K562 (cell line): ENCODE results near the gene SMIM35. TPM values are rescaled to one million over a fixed set of nuclear protein-coding genes. Genes with fewer than 3 reads are reported as not detected.
A peak's percentile ranks its signal among the peaks of the same experiment; 100 is the strongest.

Experiments
- C11orf30 ChIP-seq: fragments of 450-650 bp; IDR thresholded peaks from 2 replicates; pipeline ENCODE4 v1.6.1; 2016; ENCODE audit warnings: low read depth, mild to moderate bottlenecking
- GABPB2 ChIP-seq: fragments of 250-450 bp; sonication (Bioruptor Pico); conservative IDR thresholded peaks from 2 replicates; pipeline ENCODE4 v1.5.1; 2021; ENCODE audit warnings: mild to moderate bottlenecking
- HMGN3 ChIP-seq: IDR thresholded peaks from 2 replicates; pipeline ENCODE4 v1.6.1; 2011; ENCODE audit warnings: borderline replicate concordance, low read depth, mild to moderate bottlenecking, mixed read lengths, low read length; ENCODE audit not compliant: insufficient read length; ENCODE audit errors: extremely low read depth
- KAT7 ChIP-seq: sonication (generic); formaldehyde crosslinking; IDR thresholded peaks from 2 replicates; pipeline ENCODE4 v1.8.0; 2022; ENCODE audit warnings: missing genetic modification reagents, mild to moderate bottlenecking, borderline replicate concordance
- MTF1 ChIP-seq: fragments of 250-450 bp; sonication (Bioruptor Pico); IDR thresholded peaks from 2 replicates; pipeline ENCODE4 v1.9.0; 2021; ENCODE audit warnings: moderate library complexity, mild to moderate bottlenecking, inconsistent platforms, borderline replicate concordance
- PPARD ChIP-seq: fragments of 250-450 bp; sonication (Bioruptor Pico); IDR thresholded peaks from 2 replicates; pipeline ENCODE4 v1.8.0; 2022; ENCODE audit warnings: inconsistent platforms, mild to moderate bottlenecking, moderate library complexity
- RFX7 ChIP-seq: fragments of 250-450 bp; sonication (Bioruptor Pico); IDR thresholded peaks from 2 replicates; pipeline ENCODE4 v1.5.1; 2021; ENCODE audit warnings: mild to moderate bottlenecking
- SMARCA4 ChIP-seq: fragments of 450-650 bp; IDR thresholded peaks from 2 replicates; pipeline ENCODE4 v1.6.1; 2016
- SNRNP70 ChIP-seq: fragments of 200-400 bp; formaldehyde crosslinking; optimal IDR thresholded peaks from 2 replicates; pipeline ENCODE3; 2017; ENCODE audit warnings: low read depth, low read length
- U2AF2 ChIP-seq: fragments of 200-400 bp; formaldehyde crosslinking; optimal IDR thresholded peaks from 2 replicates; pipeline ENCODE3; 2017; ENCODE audit warnings: low read depth, mild to moderate bottlenecking, low read length
- ZNF217 ChIP-seq: sonication (generic); formaldehyde crosslinking; IDR thresholded peaks from 2 replicates; pipeline ENCODE4 v1.8.0; 2022; ENCODE audit warnings: mild to moderate bottlenecking, missing genetic modification reagents
- ZNF644 ChIP-seq: fragments of 200-800 bp; sonication (Bioruptor generic); IDR thresholded peaks from 2 replicates; pipeline ENCODE4 v1.6.1; 2016; ENCODE audit warnings: low read depth, missing genetic modification characterization, missing compliant biosample characterization
- ZNF785 ChIP-seq: fragments of 250-450 bp; sonication (Bioruptor Pico); IDR thresholded peaks from 2 replicates; pipeline ENCODE4 v1.4.0; 2020; ENCODE audit warnings: mild to moderate bottlenecking
- ZSCAN29 ChIP-seq: fragments of 450-650 bp; IDR thresholded peaks from 2 replicates; pipeline ENCODE4 v1.6.1; 2017
- polyA plus RNA-seq, 8 experiments: library from polyadenylated mRNA; depleted of rRNA in 4 of 8; stranded (reverse) in 5 of 8; unstranded in 3 of 8; fragments of >200 nt; fragmentation: Nextera tagmentation in 2 of 8; fragmentation: Illumina TruSeq in 1 of 8; extraction: Ambion mirVana in 2 of 8; extraction: Trizol in 1 of 8; gene quantifications; 2 replicates each; pipeline versions ENCODE4 v1.2.1 to v1.2.3, GENCODE V29; 2011 to 2014; ENCODE audit warnings: inconsistent platforms in 1 of 8, missing spikeins in 1 of 8
- total RNA-seq, 7 experiments: library from RNA; depleted of rRNA in 6 of 7; stranded (reverse); fragments of >200 nt in 6 of 7; fragmentation: Illumina TruSeq in 2 of 7; extraction: Trizol in 2 of 7; gene quantifications; 2 replicates each; pipeline versions ENCODE4 v1.2.1 to v1.2.3, GENCODE V29; 2011 to 2021; ENCODE audit warnings: low replicate concordance in 1 of 7
- TF ChIP-seq, protein P1 (sequence below): sonication (generic); formaldehyde crosslinking; IDR thresholded peaks from 2 replicates; pipeline ENCODE4 v1.8.0; 2022; ENCODE audit warnings: mild to moderate bottlenecking, missing genetic modification reagents
- TF ChIP-seq, protein P2 (sequence below): fragments of 250-450 bp; sonication (Bioruptor Pico); IDR thresholded peaks from 2 replicates; pipeline ENCODE4 v1.6.1; 2021; ENCODE audit warnings: mild to moderate bottlenecking
- TF ChIP-seq, protein P3 (sequence below): fragments of 450-650 bp; formaldehyde crosslinking; IDR thresholded peaks from 2 replicates; pipeline ENCODE4 v1.4.0; 2022; ENCODE audit warnings: missing genetic modification characterization
- TF ChIP-seq, protein P4 (sequence below), 2 experiments: fragments of 450-650 bp; conservative IDR thresholded peaks; 2 replicates each; pipeline ENCODE4 v1.6.1; 2017; ENCODE audit warnings: mild to moderate bottlenecking in 2 of 2, moderate library complexity in 2 of 2
- TF ChIP-seq, protein P5 (sequence below): fragments of 250-450 bp; sonication (Bioruptor Pico); IDR thresholded peaks from 2 replicates; pipeline ENCODE4 v1.8.0; 2021; ENCODE audit warnings: moderate library complexity, mild to moderate bottlenecking, inconsistent platforms
- TF ChIP-seq, protein P6 (sequence below), 2 experiments: fragments of 150-350 bp in 1 of 2; IDR thresholded peaks; 2 replicates each; pipeline ENCODE4 v1.6.1; 2012 to 2016; ENCODE audit warnings: low read depth in 2 of 2, low read length in 2 of 2, mild to moderate bottlenecking in 1 of 2, moderate library complexity in 1 of 2

Gene SMIM35
- total and polyA plus RNA-seq, 9 of the 15 experiments (the other 6 are each of a cell fraction or from before 2014, with no cell fraction given): 0.03 TPM; not detected in 7

DNA sequence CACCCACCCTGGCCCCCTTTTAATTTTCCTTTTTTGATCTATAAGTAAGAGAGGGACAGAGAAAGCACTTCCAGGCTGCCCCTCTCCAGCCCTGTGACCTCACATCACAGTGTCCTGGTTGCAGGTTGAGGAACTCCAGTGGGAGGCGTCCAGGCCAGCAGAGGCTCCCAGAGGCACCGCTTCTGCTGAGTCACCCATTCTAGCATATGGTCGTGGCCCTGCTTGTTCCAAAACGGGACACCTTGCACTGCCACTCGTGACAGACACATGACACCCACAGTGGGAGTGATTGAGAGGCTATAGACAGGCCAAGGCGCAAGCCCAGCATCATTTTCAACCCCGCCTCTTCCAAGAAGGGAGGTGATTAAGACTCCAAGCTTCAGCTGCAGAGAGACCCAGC is 25.9 kb downstream of the SMIM35 start (continued):
- TF ChIP-seq, protein P1, sequence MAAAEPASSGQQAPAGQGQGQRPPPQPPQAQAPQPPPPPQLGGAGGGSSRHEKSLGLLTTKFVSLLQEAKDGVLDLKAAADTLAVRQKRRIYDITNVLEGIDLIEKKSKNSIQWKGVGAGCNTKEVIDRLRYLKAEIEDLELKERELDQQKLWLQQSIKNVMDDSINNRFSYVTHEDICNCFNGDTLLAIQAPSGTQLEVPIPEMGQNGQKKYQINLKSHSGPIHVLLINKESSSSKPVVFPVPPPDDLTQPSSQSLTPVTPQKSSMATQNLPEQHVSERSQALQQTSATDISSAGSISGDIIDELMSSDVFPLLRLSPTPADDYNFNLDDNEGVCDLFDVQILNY (CRISPR knock-in tag): no peak
- TF ChIP-seq KAT7: no peak
- 0 out of 2 replicates have a peak, but pooled peaks have one; percentile 26 for TF ChIP-seq SMARCA4
- no peak for TF ChIP-seq MTF1
- TF ChIP-seq, protein P2, sequence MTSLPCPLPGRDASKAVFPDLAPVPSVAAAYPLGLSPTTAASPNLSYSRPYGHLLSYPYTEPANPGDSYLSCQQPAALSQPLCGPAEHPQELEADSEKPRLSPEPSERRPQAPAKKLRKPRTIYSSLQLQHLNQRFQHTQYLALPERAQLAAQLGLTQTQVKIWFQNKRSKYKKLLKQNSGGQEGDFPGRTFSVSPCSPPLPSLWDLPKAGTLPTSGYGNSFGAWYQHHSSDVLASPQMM: no peak
- TF ChIP-seq RFX7 (CRISPR knock-in tag): no peak
- TF ChIP-seq C11orf30: peak; percentile 97
- no peak for TF ChIP-seq GABPB2 (CRISPR knock-in tag)
- no peak for TF ChIP-seq ZNF644
- TF ChIP-seq HMGN3: no peak
- TF ChIP-seq, protein P3, sequence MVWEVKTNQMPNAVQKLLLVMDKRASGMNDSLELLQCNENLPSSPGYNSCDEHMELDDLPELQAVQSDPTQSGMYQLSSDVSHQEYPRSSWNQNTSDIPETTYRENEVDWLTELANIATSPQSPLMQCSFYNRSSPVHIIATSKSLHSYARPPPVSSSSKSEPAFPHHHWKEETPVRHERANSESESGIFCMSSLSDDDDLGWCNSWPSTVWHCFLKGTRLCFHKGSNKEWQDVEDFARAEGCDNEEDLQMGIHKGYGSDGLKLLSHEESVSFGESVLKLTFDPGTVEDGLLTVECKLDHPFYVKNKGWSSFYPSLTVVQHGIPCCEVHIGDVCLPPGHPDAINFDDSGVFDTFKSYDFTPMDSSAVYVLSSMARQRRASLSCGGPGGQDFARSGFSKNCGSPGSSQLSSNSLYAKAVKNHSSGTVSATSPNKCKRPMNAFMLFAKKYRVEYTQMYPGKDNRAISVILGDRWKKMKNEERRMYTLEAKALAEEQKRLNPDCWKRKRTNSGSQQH (CRISPR knock-in tag): no peak
- no peak for TF ChIP-seq U2AF2
- TF ChIP-seq, protein P4, sequence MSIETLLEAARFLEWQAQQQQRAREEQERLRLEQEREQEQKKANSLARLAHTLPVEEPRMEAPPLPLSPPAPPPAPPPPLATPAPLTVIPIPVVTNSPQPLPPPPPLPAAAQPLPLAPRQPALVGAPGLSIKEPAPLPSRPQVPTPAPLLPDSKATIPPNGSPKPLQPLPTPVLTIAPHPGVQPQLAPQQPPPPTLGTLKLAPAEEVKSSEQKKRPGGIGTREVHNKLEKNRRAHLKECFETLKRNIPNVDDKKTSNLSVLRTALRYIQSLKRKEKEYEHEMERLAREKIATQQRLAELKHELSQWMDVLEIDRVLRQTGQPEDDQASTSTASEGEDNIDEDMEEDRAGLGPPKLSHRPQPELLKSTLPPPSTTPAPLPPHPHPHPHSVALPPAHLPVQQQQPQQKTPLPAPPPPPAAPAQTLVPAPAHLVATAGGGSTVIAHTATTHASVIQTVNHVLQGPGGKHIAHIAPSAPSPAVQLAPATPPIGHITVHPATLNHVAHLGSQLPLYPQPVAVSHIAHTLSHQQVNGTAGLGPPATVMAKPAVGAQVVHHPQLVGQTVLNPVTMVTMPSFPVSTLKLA (conservative IDR thresholded peaks at IDR 0.05): peak in 1 of 2 experiments; percentile 35; a peak in 1 of 4 replicates
- TF ChIP-seq, protein P5, sequence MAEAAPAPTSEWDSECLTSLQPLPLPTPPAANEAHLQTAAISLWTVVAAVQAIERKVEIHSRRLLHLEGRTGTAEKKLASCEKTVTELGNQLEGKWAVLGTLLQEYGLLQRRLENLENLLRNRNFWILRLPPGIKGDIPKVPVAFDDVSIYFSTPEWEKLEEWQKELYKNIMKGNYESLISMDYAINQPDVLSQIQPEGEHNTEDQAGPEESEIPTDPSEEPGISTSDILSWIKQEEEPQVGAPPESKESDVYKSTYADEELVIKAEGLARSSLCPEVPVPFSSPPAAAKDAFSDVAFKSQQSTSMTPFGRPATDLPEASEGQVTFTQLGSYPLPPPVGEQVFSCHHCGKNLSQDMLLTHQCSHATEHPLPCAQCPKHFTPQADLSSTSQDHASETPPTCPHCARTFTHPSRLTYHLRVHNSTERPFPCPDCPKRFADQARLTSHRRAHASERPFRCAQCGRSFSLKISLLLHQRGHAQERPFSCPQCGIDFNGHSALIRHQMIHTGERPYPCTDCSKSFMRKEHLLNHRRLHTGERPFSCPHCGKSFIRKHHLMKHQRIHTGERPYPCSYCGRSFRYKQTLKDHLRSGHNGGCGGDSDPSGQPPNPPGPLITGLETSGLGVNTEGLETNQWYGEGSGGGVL (CRISPR knock-in tag): no peak
- TF ChIP-seq ZNF217: no peak
- TF ChIP-seq ZNF785 (CRISPR knock-in tag): no peak
- TF ChIP-seq SNRNP70: no peak
- no peak for TF ChIP-seq ZSCAN29
- TF ChIP-seq, protein P6, sequence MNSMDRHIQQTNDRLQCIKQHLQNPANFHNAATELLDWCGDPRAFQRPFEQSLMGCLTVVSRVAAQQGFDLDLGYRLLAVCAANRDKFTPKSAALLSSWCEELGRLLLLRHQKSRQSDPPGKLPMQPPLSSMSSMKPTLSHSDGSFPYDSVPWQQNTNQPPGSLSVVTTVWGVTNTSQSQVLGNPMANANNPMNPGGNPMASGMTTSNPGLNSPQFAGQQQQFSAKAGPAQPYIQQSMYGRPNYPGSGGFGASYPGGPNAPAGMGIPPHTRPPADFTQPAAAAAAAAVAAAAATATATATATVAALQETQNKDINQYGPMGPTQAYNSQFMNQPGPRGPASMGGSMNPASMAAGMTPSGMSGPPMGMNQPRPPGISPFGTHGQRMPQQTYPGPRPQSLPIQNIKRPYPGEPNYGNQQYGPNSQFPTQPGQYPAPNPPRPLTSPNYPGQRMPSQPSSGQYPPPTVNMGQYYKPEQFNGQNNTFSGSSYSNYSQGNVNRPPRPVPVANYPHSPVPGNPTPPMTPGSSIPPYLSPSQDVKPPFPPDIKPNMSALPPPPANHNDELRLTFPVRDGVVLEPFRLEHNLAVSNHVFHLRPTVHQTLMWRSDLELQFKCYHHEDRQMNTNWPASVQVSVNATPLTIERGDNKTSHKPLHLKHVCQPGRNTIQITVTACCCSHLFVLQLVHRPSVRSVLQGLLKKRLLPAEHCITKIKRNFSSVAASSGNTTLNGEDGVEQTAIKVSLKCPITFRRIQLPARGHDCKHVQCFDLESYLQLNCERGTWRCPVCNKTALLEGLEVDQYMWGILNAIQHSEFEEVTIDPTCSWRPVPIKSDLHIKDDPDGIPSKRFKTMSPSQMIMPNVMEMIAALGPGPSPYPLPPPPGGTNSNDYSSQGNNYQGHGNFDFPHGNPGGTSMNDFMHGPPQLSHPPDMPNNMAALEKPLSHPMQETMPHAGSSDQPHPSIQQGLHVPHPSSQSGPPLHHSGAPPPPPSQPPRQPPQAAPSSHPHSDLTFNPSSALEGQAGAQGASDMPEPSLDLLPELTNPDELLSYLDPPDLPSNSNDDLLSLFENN (IDR thresholded peaks at IDR 0.05; ENCODE audit: low read depth in 2 of 2, low read length in 2 of 2): no peak
- TF ChIP-seq PPARD (CRISPR knock-in tag): no peak
